ENCODE data around the gene SMURF1. TPM values are rescaled to one million over a fixed set of nuclear protein-coding genes. Genes with fewer than 3 reads are reported as not detected.

The SMURF1 gene
- total RNA-seq, 2 donors from 2014 or later = 15.4 to 25.1 TPM

- intact Hi-C loops (cut with DNase I) = no loop called here
- H3K4me1 ChIP-seq (replicated peaks) = no peaks in the 10 kb centered on the region
- H3K36me3 ChIP-seq = peaks cover 5 to 8% of the 10 kb centered on the region in 2 donors
- H3K27me3 ChIP-seq (replicated peaks; ENCODE audit: insufficient read depth) = no peaks in the 10 kb centered on the region
- WGBS = 92% methylated on average over 15 of the region's 15 CpGs
- H3K9me3 ChIP-seq = no peaks in the 10 kb centered on the region
- no peak for TF ChIP-seq CTCF (IDR thresholded peaks at IDR 0.05)
- TF ChIP-seq POLR2AphosphoS5 (IDR thresholded peaks at IDR 0.05) = no peak
- no peak for TF ChIP-seq POLR2A (IDR thresholded peaks at IDR 0.05)
- DNase-seq (ENCODE audit: low spot score) = no peak
- H3K27ac ChIP-seq = no peak overlapping the region
- H3K4me3 ChIP-seq = no peak overlapping the region
These were observed 147.8 kb downstream of the SMURF1 start for GRCh38 chr7:98996150-98996552.

GRCh38 chr7:98995523-98996149 lies 148.3 kb downstream of the SMURF1 start:
- no peaks in the 10 kb centered on the region for H3K27me3 ChIP-seq (replicated peaks; ENCODE audit: insufficient read depth)
- no peaks in the 10 kb centered on the region for H3K4me1 ChIP-seq (replicated peaks)
- intact Hi-C loops (cut with DNase I) = no loop called here
- no peak for DNase-seq (ENCODE audit: low spot score)
- no peaks in the 10 kb centered on the region for H3K9me3 ChIP-seq
- 90% methylated on average over 16 of the region's 16 CpGs for WGBS
- H3K4me3 ChIP-seq = no peak overlapping the region
- H3K36me3 ChIP-seq = peaks cover 5 to 8% of the 10 kb centered on the region in 2 donors
- TF ChIP-seq CTCF (IDR thresholded peaks at IDR 0.05) (no peak), POLR2A (IDR thresholded peaks at IDR 0.05) (no peak), POLR2AphosphoS5 (IDR thresholded peaks at IDR 0.05) (no peak)
- H3K27ac ChIP-seq = no peak overlapping the region

- no peaks in the 10 kb centered on the region for H3K4me1 ChIP-seq (replicated peaks)
- no peaks in the 10 kb centered on the region for H3K9me3 ChIP-seq
- TF ChIP-seq CTCF (IDR thresholded peaks at IDR 0.05) = no peak
- TF ChIP-seq POLR2AphosphoS5 (IDR thresholded peaks at IDR 0.05) = no peak
- TF ChIP-seq POLR2A (IDR thresholded peaks at IDR 0.05) = no peak
- H3K27ac ChIP-seq = no peak overlapping the region
- DNase-seq (ENCODE audit: low spot score) = no peak
- no peaks in the 10 kb centered on the region for H3K27me3 ChIP-seq (replicated peaks; ENCODE audit: insufficient read depth)
- no peak overlapping the region for H3K4me3 ChIP-seq
- intact Hi-C loops (cut with DNase I) = no loop called here
- 97% methylated on average over 13 of the region's 13 CpGs for WGBS
- H3K36me3 ChIP-seq = peaks cover 5 to 8% of the 10 kb centered on the region in 2 donors
These were observed 148.8 kb downstream of the SMURF1 start for GRCh38 chr7:98995111-98995510.

- Histone ChIP-seq H3K27ac (peak overlapping the region in 1 of 2 donors; percentile 17), H3K4me1 (replicated peaks) (no peaks in the 10 kb centered on the region), H3K9me3 (no peaks in the 10 kb centered on the region), H3K27me3 (replicated peaks; ENCODE audit: insufficient read depth) (no peaks in the 10 kb centered on the region), H3K36me3 (peaks cover 11 to 12% of the 10 kb centered on the region in 2 donors), H3K4me3 (no peak overlapping the region)
- 93% methylated on average over 34 of the region's 34 CpGs for WGBS
- no peak for DNase-seq (ENCODE audit: low spot score)
- no peak for TF ChIP-seq POLR2AphosphoS5 (IDR thresholded peaks at IDR 0.05)
- no peak for TF ChIP-seq CTCF (IDR thresholded peaks at IDR 0.05)
- TF ChIP-seq POLR2A (IDR thresholded peaks at IDR 0.05) = no peak
- intact Hi-C loops (cut with DNase I) = no loop called here
These were observed 149.6 kb downstream of the SMURF1 start for GRCh38 chr7:98994046-98994944.
